Trophoblast cell (in vitro differentiated cells and primary cell): ENCODE measurements around the gene PRDM16.

Source experiments
- DNase-seq, 2 donors: peaks; one replicate each; pipeline ENCODE4 v3.0.0-alpha.2; 2016
- H2AFZ ChIP-seq: 2 replicates; pipeline ENCODE4 v1.6.1; 2013; ENCODE audit warnings: low read length, moderate library complexity, mild to moderate bottlenecking; ENCODE audit not compliant: insufficient read depth, poor library complexity
- H2AK5ac ChIP-seq: 2 replicates; pipeline ENCODE4 v1.6.1; 2013; ENCODE audit warnings: mild to moderate bottlenecking, low read length
- H2BK120ac ChIP-seq: 2 replicates; pipeline ENCODE4 v1.6.1; 2013; ENCODE audit warnings: low read length, mild to moderate bottlenecking, moderate library complexity; ENCODE audit not compliant: insufficient read depth, poor library complexity
- H2BK12ac ChIP-seq: 2 replicates; pipeline ENCODE4 v1.6.1; 2013; ENCODE audit warnings: mild to moderate bottlenecking, low read length, moderate library complexity
- H2BK5ac ChIP-seq: 2 replicates; pipeline ENCODE4 v1.6.1; 2013; ENCODE audit warnings: low read length, low read depth, moderate library complexity, mild to moderate bottlenecking; ENCODE audit not compliant: poor library complexity
- H3K14ac ChIP-seq: 2 replicates; pipeline ENCODE4 v1.6.1; 2013; ENCODE audit warnings: mild to moderate bottlenecking, low read length
- H3K18ac ChIP-seq: 2 replicates; pipeline ENCODE4 v1.6.1; 2013; ENCODE audit warnings: mild to moderate bottlenecking, low read length
- H3K23ac ChIP-seq: 2 replicates; pipeline ENCODE4 v1.6.1; 2013; ENCODE audit warnings: low read length
- H3K27ac ChIP-seq: 2 replicates; pipeline ENCODE4 v1.5.1; 2013; ENCODE audit warnings: low read depth, mild to moderate bottlenecking, inconsistent platforms, low read length, moderate library complexity
- H3K27me3 ChIP-seq: 2 replicates; pipeline ENCODE4 v1.6.1; 2013; ENCODE audit warnings: inconsistent platforms, mild to moderate bottlenecking, low read length, moderate library complexity; ENCODE audit not compliant: insufficient read depth
- H3K36me3 ChIP-seq, 2 experiments: 1 replicate in 1 of 2; 2 replicates in 1 of 2; pipeline ENCODE4 v1.6.1; 2013; ENCODE audit warnings: low read length in 2 of 2, mild to moderate bottlenecking in 2 of 2, moderate library complexity in 1 of 2; ENCODE audit not compliant: insufficient read depth in 2 of 2, control insufficient read depth in 1 of 2
- H3K4ac ChIP-seq: 2 replicates; pipeline ENCODE4 v1.6.1; 2013; ENCODE audit warnings: low read depth, mild to moderate bottlenecking, low read length, moderate library complexity
- H3K4me1 ChIP-seq, 2 experiments: 1 replicate in 1 of 2; 2 replicates in 1 of 2; pipeline ENCODE4 v1.6.1; 2013; ENCODE audit warnings: low read length in 2 of 2, mild to moderate bottlenecking in 2 of 2, moderate library complexity in 1 of 2; ENCODE audit not compliant: insufficient read depth in 2 of 2, control insufficient read depth in 1 of 2
- H3K4me2 ChIP-seq: 2 replicates; pipeline ENCODE4 v1.6.1; 2013; ENCODE audit warnings: inconsistent platforms, mild to moderate bottlenecking, low read length, moderate library complexity
- H3K4me3 ChIP-seq: 2 replicates; pipeline ENCODE4 v1.5.1; 2013; ENCODE audit warnings: mild to moderate bottlenecking, low read depth, low read length, inconsistent platforms
- H3K79me1 ChIP-seq: one replicate; pipeline ENCODE4 v1.6.1; 2013; ENCODE audit warnings: low read length
- H3K79me2 ChIP-seq: 2 replicates; pipeline ENCODE4 v1.6.1; 2013; ENCODE audit warnings: low read length, mild to moderate bottlenecking; ENCODE audit not compliant: control insufficient read depth, insufficient read depth, poor library complexity
- H3K9ac ChIP-seq: 2 replicates; pipeline ENCODE4 v1.6.1; 2013; ENCODE audit warnings: mild to moderate bottlenecking, low read length
- H3K9me3 ChIP-seq: 2 replicates; pipeline ENCODE4 v1.6.1; 2013; ENCODE audit warnings: low read depth, mild to moderate bottlenecking, control low read depth, inconsistent platforms, low read length; ENCODE audit not compliant: insufficient read depth
- H4K12ac ChIP-seq: 2 replicates; pipeline ENCODE4 v1.6.1; 2013; ENCODE audit warnings: low read depth, mild to moderate bottlenecking, low read length, moderate library complexity
- H4K8ac ChIP-seq: 2 replicates; pipeline ENCODE4 v1.6.1; 2013; ENCODE audit warnings: low read depth, mild to moderate bottlenecking, low read length, moderate library complexity
- H4K91ac ChIP-seq: one replicate; pipeline ENCODE4 v1.6.1; 2013; ENCODE audit warnings: low read depth, mild to moderate bottlenecking, low read length, moderate library complexity
- WGBS: extraction: QIAGEN DNeasy Blood & Tissue Kit; methylation state at CpG from one replicate; pipeline ENCODE4 v1.1.7; 2013; ENCODE audit warnings: missing lambda C conversion rate; ENCODE audit not compliant: insufficient read length, insufficient coverage; ENCODE audit errors: extremely low coverage; 5-methylcytosine and 5-hydroxymethylcytosine counted together

PRDM16 gene

DNA sequence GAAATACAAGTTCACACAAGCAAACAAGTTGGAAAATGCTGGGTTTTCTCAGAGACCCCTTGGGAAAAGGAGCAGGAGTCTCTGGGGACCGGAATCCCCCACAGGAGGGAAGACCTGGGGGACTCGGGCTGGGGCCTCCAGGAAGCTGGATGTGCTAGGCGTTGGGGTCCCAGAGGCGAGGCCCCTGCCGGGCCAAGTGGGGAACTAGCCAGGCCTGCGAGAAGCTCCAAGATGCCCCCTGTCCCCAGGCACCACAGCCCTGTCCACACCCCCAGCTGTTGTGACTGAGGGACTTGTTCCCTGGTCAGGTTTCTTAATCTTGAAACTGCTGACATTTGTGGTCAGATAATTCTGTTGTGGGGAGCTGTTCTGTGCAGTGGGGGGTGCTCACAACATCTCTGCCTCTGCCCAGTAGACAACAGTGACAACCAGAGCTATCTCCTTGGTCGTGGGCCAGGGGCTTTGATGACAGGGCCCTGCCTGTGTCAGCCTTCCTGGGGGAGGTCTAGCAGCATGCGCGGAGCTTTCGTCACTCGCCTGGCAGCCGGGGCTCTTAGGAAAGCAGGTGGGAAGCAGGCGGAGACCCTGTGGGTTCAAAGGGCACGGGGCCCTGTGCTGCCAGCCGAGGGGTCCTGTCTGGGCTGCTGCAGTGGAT is 259.1 kb downstream of the PRDM16 start:
- Histone ChIP-seq H2AK5ac (no peak overlapping the region), H4K91ac (no peak overlapping the region), H3K4me1 (peaks cover 3 to 4% of the 10 kb centered on the region in 2 experiments), H2AFZ (no peak overlapping the region), H4K12ac (no peak overlapping the region), H2BK120ac (no peak overlapping the region), H3K79me2 (no peaks in the 10 kb centered on the region), H3K4me2 (no peak overlapping the region), H3K18ac (no peak overlapping the region), H3K27ac (no peak overlapping the region), H3K4me3 (no peak overlapping the region), H3K4ac (no peak overlapping the region), H4K8ac (no peak overlapping the region), H3K36me3 (no peaks in the 10 kb centered on the region), H2BK12ac (no peak overlapping the region), H3K79me1 (no peaks in the 10 kb centered on the region), H3K9me3 (peaks cover 2% of the 10 kb centered on the region), H3K23ac (no peak overlapping the region), H3K9ac (no peak overlapping the region), H3K27me3 (no peaks in the 10 kb centered on the region), H3K14ac (no peak overlapping the region), H2BK5ac (no peak overlapping the region)
- whole genome bisulfite sequencing, result no CpG with 5 or more reads among the region's 15 CpGs
- no peak for DNase-seq

DNA sequence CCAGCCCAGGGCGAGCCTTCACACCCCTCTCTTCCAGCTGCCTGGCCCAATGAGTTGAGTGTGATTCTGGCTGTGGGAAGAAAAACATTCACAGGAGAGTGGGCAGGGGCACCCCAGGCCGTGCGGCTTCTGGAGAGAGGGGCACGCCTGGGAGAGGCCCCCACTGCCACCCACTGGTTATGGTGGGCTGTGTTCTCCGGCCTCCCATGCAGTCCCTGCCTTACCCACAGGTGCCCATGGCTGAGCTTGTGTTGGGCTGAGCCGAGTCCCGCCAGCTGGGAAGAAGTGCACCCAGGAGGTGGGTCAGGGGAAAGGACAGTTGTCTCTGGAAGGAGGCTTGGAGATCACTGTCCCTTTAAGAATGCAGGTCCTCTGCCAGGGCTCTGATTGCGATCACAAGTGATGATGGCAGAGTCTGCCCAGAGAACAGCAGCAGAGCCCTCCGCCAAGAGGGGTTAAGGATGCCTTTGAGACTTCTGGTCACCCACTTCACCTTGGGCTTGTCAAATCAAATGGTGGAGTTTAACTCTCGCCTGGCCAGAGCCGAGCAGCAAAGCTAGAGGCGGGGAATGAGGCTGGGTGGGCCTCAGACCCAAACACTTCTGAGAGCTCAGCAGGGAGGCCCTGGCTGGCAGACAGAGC is 260.8 kb downstream of the PRDM16 start:
- H4K91ac ChIP-seq, result no peak overlapping the region
- no peaks in the 10 kb centered on the region for H3K27me3 ChIP-seq
- H2BK5ac ChIP-seq, result no peak overlapping the region
- peaks cover 3 to 4% of the 10 kb centered on the region in 2 experiments for H3K4me1 ChIP-seq
- H2BK12ac ChIP-seq, result no peak overlapping the region
- H2AFZ ChIP-seq, result no peak overlapping the region
- no peak overlapping the region for H3K4me2 ChIP-seq
- no peak overlapping the region for H3K9ac ChIP-seq
- no CpG with 5 or more reads among the region's 12 CpGs for WGBS
- H2BK120ac ChIP-seq, result no peak overlapping the region
- H3K36me3 ChIP-seq, result no peaks in the 10 kb centered on the region
- DNase-seq, result no peak
- H3K23ac ChIP-seq, result no peak overlapping the region
- H2AK5ac ChIP-seq, result no peak overlapping the region
- no peak overlapping the region for H3K4ac ChIP-seq
- H3K4me3 ChIP-seq, result no peak overlapping the region
- no peaks in the 10 kb centered on the region for H3K79me1 ChIP-seq
- H4K12ac ChIP-seq, result no peak overlapping the region
- no peaks in the 10 kb centered on the region for H3K79me2 ChIP-seq
- H3K18ac ChIP-seq, result no peak overlapping the region
- H4K8ac ChIP-seq, result no peak overlapping the region
- peaks cover 2% of the 10 kb centered on the region for H3K9me3 ChIP-seq
- H3K14ac ChIP-seq, result no peak overlapping the region
- no peak overlapping the region for H3K27ac ChIP-seq

DNA sequence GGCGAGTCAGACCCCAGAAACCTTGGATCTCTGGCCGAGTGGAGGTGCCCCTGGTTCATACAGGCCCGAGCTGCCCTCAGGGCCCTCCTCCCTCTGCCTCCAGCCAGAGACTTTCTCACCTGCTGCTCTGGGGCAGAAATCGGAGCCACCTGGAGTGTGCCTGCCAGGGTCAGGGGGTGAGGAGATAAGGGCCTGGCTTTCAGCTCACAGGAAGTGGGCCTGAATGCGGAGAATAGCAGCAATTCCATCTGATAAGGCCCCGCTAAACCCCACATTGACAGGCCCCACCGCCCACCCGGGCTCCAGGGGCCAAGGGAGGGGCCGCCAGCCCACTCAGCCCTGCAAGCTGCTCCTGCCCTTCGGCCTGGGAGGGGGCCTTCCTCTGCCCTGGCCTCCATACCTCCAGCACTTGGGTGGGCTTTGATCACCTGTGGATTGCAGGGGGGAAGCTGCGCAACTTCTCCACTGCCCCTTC is 261.8 kb downstream of the PRDM16 start:
- Histone ChIP-seq H3K4ac (no peak overlapping the region), H4K12ac (no peak overlapping the region), H3K4me1 (peaks cover 3 to 4% of the 10 kb centered on the region in 2 experiments), H4K91ac (no peak overlapping the region), H3K4me3 (no peak overlapping the region), H2BK12ac (no peak overlapping the region), H3K9ac (no peak overlapping the region), H2AFZ (no peak overlapping the region), H2BK5ac (no peak overlapping the region), H3K27me3 (no peaks in the 10 kb centered on the region), H3K79me1 (no peaks in the 10 kb centered on the region), H3K36me3 (no peaks in the 10 kb centered on the region), H3K14ac (no peak overlapping the region), H3K9me3 (peaks cover under 1% of the 10 kb centered on the region), H3K23ac (no peak overlapping the region), H3K4me2 (no peak overlapping the region), H4K8ac (no peak overlapping the region), H3K18ac (no peak overlapping the region), H3K79me2 (no peaks in the 10 kb centered on the region), H3K27ac (no peak overlapping the region), H2AK5ac (no peak overlapping the region), H2BK120ac (no peak overlapping the region)
- DNase-seq, result no peak
- no CpG with 5 or more reads among the region's 11 CpGs for WGBS

DNA sequence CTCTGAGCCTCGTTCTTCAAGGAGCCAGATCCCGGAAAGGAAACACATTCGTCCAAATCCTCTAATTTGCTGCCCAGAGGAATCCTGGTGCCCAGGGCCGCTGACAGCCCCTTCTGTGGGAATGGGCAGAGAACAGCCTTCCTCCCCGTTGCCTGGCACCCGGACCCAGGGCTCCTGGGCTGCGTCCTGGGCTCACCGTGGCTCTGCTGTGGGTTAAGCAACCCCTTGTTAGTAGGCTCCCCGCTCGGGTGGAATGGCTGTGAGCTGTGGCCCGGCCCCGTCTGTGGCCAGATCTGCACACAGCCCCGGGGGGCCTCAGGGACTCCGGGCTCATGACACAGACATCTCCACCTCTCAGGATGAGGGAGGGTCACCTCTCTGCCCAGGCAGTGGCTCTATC is 262.6 kb downstream of the PRDM16 start:
- Histone ChIP-seq H3K4me2 (no peak overlapping the region), H2BK5ac (no peak overlapping the region), H3K27me3 (no peaks in the 10 kb centered on the region), H4K8ac (no peak overlapping the region), H3K4me3 (no peak overlapping the region), H3K9me3 (peaks cover 7% of the 10 kb centered on the region), H3K18ac (no peak overlapping the region), H2BK12ac (no peak overlapping the region), H3K4ac (no peak overlapping the region), H2AK5ac (no peak overlapping the region), H4K91ac (no peak overlapping the region), H3K27ac (no peak overlapping the region), H4K12ac (no peak overlapping the region), H3K36me3 (no peaks in the 10 kb centered on the region), H3K79me1 (no peaks in the 10 kb centered on the region), H2BK120ac (no peak overlapping the region), H3K79me2 (no peaks in the 10 kb centered on the region), H3K4me1 (peaks cover 3 to 4% of the 10 kb centered on the region in 2 experiments), H2AFZ (no peak overlapping the region), H3K14ac (no peak overlapping the region), H3K23ac (no peak overlapping the region), H3K9ac (no peak overlapping the region)
- no peak for DNase-seq
- no CpG with 5 or more reads among the region's 14 CpGs for WGBS
